ENCODE measurements around the gene FAM171A1. TPM values are rescaled to one million over a fixed set of nuclear protein-coding genes. Genes with fewer than 3 reads are reported as not detected.

The FAM171A1 gene
- total RNA-seq, 1 experiment from 2014 or later, result 19.2 TPM

- intact Hi-C loops (cut with micrococcal nuclease; ENCODE audit: unreplicated experiment) (no loop called here), in situ Hi-C loops (cut with HindIII; ENCODE audit: low pct_unique_long_range_greater_than_20kb, low sequenced_read_pairs) (no loop called here)
- POLR2A ChIA-PET, result no interaction called here
- Histone ChIP-seq H3K9me3 (ENCODE audit: control insufficient read depth, insufficient read depth, low read depth, low read length) (no peaks in the 10 kb centered on the region), H3K27ac (ENCODE audit: low read length) (no peak overlapping the region), H3K27me3 (ENCODE audit: control insufficient read depth, insufficient read depth, low read length) (no peaks in the 10 kb centered on the region), H3K4me1 (ENCODE audit: control insufficient read depth, insufficient read depth, low read length) (no peaks in the 10 kb centered on the region), H3K4me3 (ENCODE audit: low read depth in 2 of 2, low read length in 2 of 2) (no peak overlapping the region), H3K36me3 (ENCODE audit: control insufficient read depth, insufficient read depth, low read length) (no peaks in the 10 kb centered on the region)
- ATAC-seq (no peak), DNase-seq (ENCODE audit: low read depth, low spot score) (no peak)
- BruUV-seq (replicated peaks), result no TSS peak
- CTCF ChIA-PET, result no interaction called here
- no peak for TF ChIP-seq REST (IDR thresholded peaks at IDR 0.05; ENCODE audit: insufficient read depth in 1 of 2, low read depth in 2 of 2, low read length in 1 of 2)
- no peak for TF ChIP-seq POLR2AphosphoS5 (IDR thresholded peaks at IDR 0.05; ENCODE audit: low read depth, low read length)
- no peak for TF ChIP-seq SIN3A (IDR thresholded peaks at IDR 0.05; ENCODE audit: borderline replicate concordance, insufficient read depth, low read depth, low read length)
- no peak for TF ChIP-seq TCF7L2 (IDR thresholded peaks at IDR 0.05; ENCODE audit: low read depth, low read length)
- no peak for TF ChIP-seq CTCF (IDR thresholded peaks at IDR 0.05)
Measured at GRCh38 chr10:15214237-15214636, 156.9 kb downstream of the FAM171A1 start.

GRCh38 chr10:15213461-15213861 lies 157.6 kb downstream of the FAM171A1 start:
- POLR2A ChIA-PET, result no interaction called here
- TF ChIP-seq CTCF (IDR thresholded peaks at IDR 0.05) (no peak), POLR2AphosphoS5 (IDR thresholded peaks at IDR 0.05; ENCODE audit: low read depth, low read length) (no peak), TCF7L2 (IDR thresholded peaks at IDR 0.05; ENCODE audit: low read depth, low read length) (no peak), SIN3A (IDR thresholded peaks at IDR 0.05; ENCODE audit: borderline replicate concordance, insufficient read depth, low read depth, low read length) (no peak), REST (IDR thresholded peaks at IDR 0.05; ENCODE audit: insufficient read depth in 1 of 2, low read depth in 2 of 2, low read length in 1 of 2) (no peak)
- no peaks in the 10 kb centered on the region for H3K36me3 ChIP-seq (ENCODE audit: control insufficient read depth, insufficient read depth, low read length)
- no peak overlapping the region for H3K4me3 ChIP-seq (ENCODE audit: low read depth in 2 of 2, low read length in 2 of 2)
- no peaks in the 10 kb centered on the region for H3K4me1 ChIP-seq (ENCODE audit: control insufficient read depth, insufficient read depth, low read length)
- CTCF ChIA-PET, result no interaction called here
- intact Hi-C loops (cut with micrococcal nuclease; ENCODE audit: unreplicated experiment), result no loop called here
- DNase-seq (ENCODE audit: low read depth, low spot score) (no peak), ATAC-seq (no peak)
- H3K27ac ChIP-seq (ENCODE audit: low read length), result no peak overlapping the region
- in situ Hi-C loops (cut with HindIII; ENCODE audit: low pct_unique_long_range_greater_than_20kb, low sequenced_read_pairs), result no loop called here
- no peaks in the 10 kb centered on the region for H3K9me3 ChIP-seq (ENCODE audit: control insufficient read depth, insufficient read depth, low read depth, low read length)
- BruUV-seq (replicated peaks), result no TSS peak
- H3K27me3 ChIP-seq (ENCODE audit: control insufficient read depth, insufficient read depth, low read length), result no peaks in the 10 kb centered on the region
